ENCODE measurements around the gene FBXO42.

The FBXO42 gene

DNA sequence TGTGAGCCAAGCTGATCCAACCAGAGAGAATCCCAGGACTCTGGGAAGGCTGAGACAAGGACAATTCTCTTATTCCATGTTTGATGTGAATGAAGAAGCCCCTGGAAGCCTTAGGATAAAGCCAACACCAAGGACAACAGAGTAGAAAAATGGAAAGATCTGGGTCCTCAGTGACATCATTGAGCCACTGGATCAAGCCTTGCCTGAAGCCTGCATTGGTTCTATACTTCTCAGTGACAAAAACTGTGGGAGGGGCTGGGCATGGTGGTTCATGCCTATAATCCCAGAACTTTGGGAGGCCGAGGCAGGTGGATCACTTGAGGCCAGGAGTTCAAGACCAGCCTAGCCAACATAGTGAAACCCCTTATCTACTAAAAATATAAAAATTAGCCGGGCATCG lies 155.4 kb downstream of the FBXO42 start:
- DNase-seq (ENCODE audit: low read depth, low spot score) = no peak
- no peak overlapping the region for H3K4me3 ChIP-seq (ENCODE audit: low read length)

Measured in Jurkat, Clone E6-1 (cell line).